Liver (tissue), 9 donors: Measurements from ENCODE around the gene LMAN2. TPM values are rescaled to one million over a fixed set of nuclear protein-coding genes. Genes with fewer than 3 reads are reported as not detected.

Source experiments
- DNase-seq: peaks from one replicate; pipeline ENCODE4 v3.0.0-alpha.2; 2017; ENCODE audit warnings: low spot score
- H3K27ac ChIP-seq, 2 donors: one replicate each; pipeline ENCODE4 v1.7.0; 2013; ENCODE audit warnings: inconsistent platforms in 2 of 2, low read length in 2 of 2, control low read depth in 1 of 2, low read depth in 1 of 2, mild to moderate bottlenecking in 1 of 2
- H3K27me3 ChIP-seq, 4 donors: one replicate each; pipeline versions ENCODE4 v1.6.1 to v1.7.0; 2013; ENCODE audit warnings: low read length in 3 of 4, inconsistent platforms in 1 of 4, mild to moderate bottlenecking in 1 of 4, moderate library complexity in 1 of 4; ENCODE audit not compliant: control insufficient read depth in 4 of 4, insufficient read depth in 4 of 4
- H3K36me3 ChIP-seq, 4 donors: one replicate each; pipeline versions ENCODE4 v1.6.1 to v1.7.0; 2013; ENCODE audit warnings: low read length in 3 of 4, mild to moderate bottlenecking in 3 of 4, low read depth in 1 of 4, moderate library complexity in 1 of 4; ENCODE audit not compliant: control insufficient read depth in 4 of 4, insufficient read depth in 3 of 4
- H3K4me1 ChIP-seq, 4 donors: one replicate each; pipeline versions ENCODE4 v1.6.1 to v1.7.0; 2013; ENCODE audit warnings: low read length in 3 of 4, mild to moderate bottlenecking in 3 of 4, moderate library complexity in 1 of 4; ENCODE audit not compliant: control insufficient read depth in 4 of 4, insufficient read depth in 4 of 4
- H3K4me3 ChIP-seq, 3 donors: one replicate each; pipeline versions ENCODE4 v1.6.1 to v1.7.0; 2013; ENCODE audit warnings: low read length in 3 of 3, control low read depth in 1 of 3, low read depth in 1 of 3, mild to moderate bottlenecking in 1 of 3
- H3K9ac ChIP-seq, 2 donors: one replicate each; pipeline ENCODE4 v1.7.0; 2013; ENCODE audit warnings: low read length in 2 of 2, mild to moderate bottlenecking in 2 of 2, moderate library complexity in 2 of 2, control low read depth in 1 of 2, low read depth in 1 of 2
- H3K9me3 ChIP-seq, 4 donors: one replicate each; pipeline versions ENCODE4 v1.6.1 to v1.7.0; 2013; ENCODE audit warnings: low read length in 3 of 4; ENCODE audit not compliant: control insufficient read depth in 4 of 4
- ATF3 ChIP-seq: IDR thresholded peaks from 2 replicates; pipeline ENCODE4 v1.6.1; 2016; ENCODE audit warnings: antibody characterized with exemption
- CTCF ChIP-seq: fragments of 150-350 bp; IDR thresholded peaks from 2 replicates; pipeline ENCODE4 v1.5.1; 2017; ENCODE audit warnings: improper control_type of control experiment, low read depth, low read length; ENCODE audit not compliant: missing input control
- EGR1 ChIP-seq, 2 donors: IDR thresholded peaks; 2 replicates each; pipeline ENCODE4 v1.6.1; 2016 to 2018; ENCODE audit warnings: antibody characterized with exemption in 2 of 2, low read depth in 2 of 2
- FOXA1 ChIP-seq: IDR thresholded peaks from 2 replicates; pipeline ENCODE4 v1.6.1; 2016; ENCODE audit warnings: antibody characterized with exemption
- FOXA2 ChIP-seq: IDR thresholded peaks from 2 replicates; pipeline ENCODE4 v1.6.1; 2016; ENCODE audit warnings: antibody characterized with exemption
- GABPA ChIP-seq, 2 donors: IDR thresholded peaks in 1 of 2; conservative IDR thresholded peaks in 1 of 2; 2 replicates each; pipeline ENCODE4 v1.6.1; 2016; ENCODE audit warnings: antibody characterized with exemption in 2 of 2, mild to moderate bottlenecking in 1 of 2, moderate library complexity in 1 of 2
- HNF4A ChIP-seq, 2 donors: conservative IDR thresholded peaks; 2 replicates each; pipeline ENCODE4 v1.6.1; 2016; ENCODE audit warnings: antibody characterized with exemption in 2 of 2, mild to moderate bottlenecking in 2 of 2
- HNF4G ChIP-seq: IDR thresholded peaks from 2 replicates; pipeline ENCODE4 v1.6.1; 2016; ENCODE audit warnings: antibody characterized with exemption
- JUND ChIP-seq, 2 donors: IDR thresholded peaks; 2 replicates each; pipeline ENCODE4 v1.6.1; 2016; ENCODE audit warnings: antibody characterized with exemption in 2 of 2
- MAX ChIP-seq: IDR thresholded peaks from 2 replicates; pipeline ENCODE4 v1.6.1; 2016; ENCODE audit warnings: antibody characterized with exemption
- NR2F2 ChIP-seq: IDR thresholded peaks from 2 replicates; pipeline ENCODE4 v1.6.1; 2016; ENCODE audit warnings: antibody characterized with exemption
- RAD21 ChIP-seq, 2 donors: IDR thresholded peaks; 2 replicates each; pipeline ENCODE4 v1.6.1; 2016; ENCODE audit warnings: antibody characterized with exemption in 2 of 2, mild to moderate bottlenecking in 2 of 2
- REST ChIP-seq: IDR thresholded peaks from 2 replicates; pipeline ENCODE4 v1.6.1; 2016; ENCODE audit warnings: antibody characterized with exemption, mild to moderate bottlenecking
- RXRA ChIP-seq, 2 donors: IDR thresholded peaks; 2 replicates each; pipeline ENCODE4 v1.6.1; 2017 to 2018; ENCODE audit warnings: antibody characterized with exemption in 2 of 2, mild to moderate bottlenecking in 1 of 2
- SP1 ChIP-seq: IDR thresholded peaks from 2 replicates; pipeline ENCODE4 v1.6.1; 2018; ENCODE audit warnings: antibody characterized with exemption, mild to moderate bottlenecking
- TAF1 ChIP-seq: conservative IDR thresholded peaks from 2 replicates; pipeline ENCODE4 v1.6.1; 2016; ENCODE audit warnings: antibody characterized with exemption, mild to moderate bottlenecking
- YY1 ChIP-seq: IDR thresholded peaks from 2 replicates; pipeline ENCODE4 v1.6.1; 2016; ENCODE audit warnings: antibody characterized with exemption, mild to moderate bottlenecking
- ZBTB33 ChIP-seq: IDR thresholded peaks from 2 replicates; pipeline ENCODE4 v1.6.1; 2016; ENCODE audit warnings: antibody characterized with exemption
- WGBS: extraction: QIAGEN DNeasy Blood & Tissue Kit; methylation state at CpG from one replicate; pipeline ENCODE4 v1.1.7; 2013; 5-methylcytosine and 5-hydroxymethylcytosine counted together
- polyA plus RNA-seq, 2 donors: library from polyadenylated mRNA; stranded (reverse) in 1 of 2; unstranded in 1 of 2; fragments of 200-250 nt in 1 of 2; fragments of >200 nt in 1 of 2; fragmentation: Nextera tagmentation in 1 of 2; extraction: Ambion mirVana in 1 of 2; gene quantifications; one replicate each; pipeline versions ENCODE4 v1.2.1 to v1.2.3, GENCODE V29; 2013 to 2015
- total RNA-seq, 2 donors: library from RNA; depleted of rRNA; stranded (reverse); fragments of >200 nt; gene quantifications; one replicate each; pipeline ENCODE4 v1.2.3, GENCODE V29; 2014
- donor health status: healthy.
- donor health status: healthy.
- donor health status: healthy.
- donor health status: healthy.
- donor health status: healthy.

Gene LMAN2
- total and polyA plus RNA-seq, 4 donors = 243 to 478 (median 364) TPM

- H3K9me3 ChIP-seq = no peaks in the 10 kb centered on the region
- no peaks in the 10 kb centered on the region for H3K36me3 ChIP-seq
- H3K4me3 ChIP-seq = no peak overlapping the region
- H3K4me1 ChIP-seq = peaks cover 0 to 11% (median 6%) of the 10 kb centered on the region in 4 donors
- H3K27me3 ChIP-seq = no peaks in the 10 kb centered on the region
- H3K9ac ChIP-seq = no peak overlapping the region
- no peak for TF ChIP-seq SP1
- no peak for TF ChIP-seq ZBTB33
- no peak for TF ChIP-seq REST
- no peak for TF ChIP-seq HNF4G
- TF ChIP-seq NR2F2 = no peak
- no peak for TF ChIP-seq EGR1 (IDR thresholded peaks at IDR 0.05; ENCODE audit: low read depth in 2 of 2)
- no peak for TF ChIP-seq RAD21 (IDR thresholded peaks at IDR 0.05)
- no peak for TF ChIP-seq FOXA1
- no peak for TF ChIP-seq FOXA2
- TF ChIP-seq HNF4A (conservative IDR thresholded peaks at IDR 0.05) = no peak
- no peak for TF ChIP-seq TAF1
- TF ChIP-seq MAX = no peak
- TF ChIP-seq RXRA (IDR thresholded peaks at IDR 0.05) = no peak
- TF ChIP-seq GABPA (IDR thresholded peaks at IDR 0.05 in 1 of 2, conservative IDR thresholded peaks at IDR 0.05 in 1 of 2) = no peak
- no peak overlapping the region for H3K27ac ChIP-seq
- DNase-seq = no peak
- WGBS = 76% methylated on average over 11 of the region's 11 CpGs
These were observed 34.3 kb upstream of the LMAN2 start for GRCh38 chr5:177385720-177386119.

GRCh38 chr5:177384134-177384533 lies 32.7 kb upstream of the LMAN2 start, which contains the start of gene SLC34A1:
SLC34A1 (plus strand) TSS chr5:177384434; CDS start chr5:177385742, 1,308 bp downstream.
- H3K27me3 ChIP-seq = no peaks in the 10 kb centered on the region
- no peak within 1 kb of the TSS for H3K9ac ChIP-seq
- 86% methylated on average over 4 of the region's 4 CpGs for WGBS
- no peaks in the 10 kb centered on the region for H3K9me3 ChIP-seq
- H3K4me3 ChIP-seq = no peak within 1 kb of the TSS
- H3K27ac ChIP-seq = no peak within 1 kb of the TSS
- no peak for DNase-seq
- H3K4me1 ChIP-seq = peaks cover 0 to 20% (median 10%) of the 10 kb centered on the region in 4 donors
- H3K36me3 ChIP-seq = no peaks in the 10 kb centered on the region
- no peak for TF ChIP-seq ZBTB33
- TF ChIP-seq RAD21 (IDR thresholded peaks at IDR 0.05) = no peak
- no peak for TF ChIP-seq SP1
- no peak for TF ChIP-seq ATF3
- TF ChIP-seq FOXA1 = no peak
- TF ChIP-seq HNF4A (conservative IDR thresholded peaks at IDR 0.05) = no peak
- TF ChIP-seq JUND (IDR thresholded peaks at IDR 0.05) = no peak
- no peak for TF ChIP-seq CTCF
- no peak for TF ChIP-seq YY1
- TF ChIP-seq EGR1 (IDR thresholded peaks at IDR 0.05; ENCODE audit: low read depth in 2 of 2) = no peak
- no peak for TF ChIP-seq NR2F2
- no peak for TF ChIP-seq GABPA (IDR thresholded peaks at IDR 0.05 in 1 of 2, conservative IDR thresholded peaks at IDR 0.05 in 1 of 2)
- TF ChIP-seq RXRA (IDR thresholded peaks at IDR 0.05) = no peak
- no peak for TF ChIP-seq REST
- no peak for TF ChIP-seq TAF1
- no peak for TF ChIP-seq MAX
